Esophagus muscularis mucosa (tissue), 4 donors: ENCODE results near the gene COG2.

ENCODE experiments used
- CTCF ChIP-seq, 3 experiments: fragments of 200-600 bp in 2 of 3; fragments of 450-650 bp in 1 of 3; sonication (generic) in 2 of 3; IDR thresholded peaks; one replicate each; pipeline ENCODE4 v1.5.1; 2017 to 2019; ENCODE audit warnings: antibody characterized with exemption in 3 of 3, mild to moderate bottlenecking in 2 of 3, moderate library complexity in 1 of 3
- EP300 ChIP-seq: sonication (generic); formaldehyde crosslinking; IDR thresholded peaks from one replicate; pipeline ENCODE4 v1.6.1; 2017; ENCODE audit warnings: antibody characterized with exemption
- POLR2A ChIP-seq: fragments of 450-650 bp; IDR thresholded peaks from one replicate; pipeline ENCODE4 v1.6.1; 2017; ENCODE audit warnings: antibody characterized with exemption, moderate library complexity, mild to moderate bottlenecking, low read depth
- POLR2AphosphoS5 ChIP-seq, 2 donors: sonication (generic); formaldehyde crosslinking; IDR thresholded peaks; one replicate each; pipeline ENCODE4 v1.6.1; 2017; ENCODE audit warnings: antibody characterized with exemption in 2 of 2

- no peak for TF ChIP-seq CTCF (IDR thresholded peaks at IDR 0.05)
- TF ChIP-seq POLR2A = no peak
- TF ChIP-seq POLR2AphosphoS5 (IDR thresholded peaks at IDR 0.05) = no peak
- TF ChIP-seq EP300 = no peak
Observed at GRCh38 chr1:230684146-230684545, 41.9 kb downstream of the COG2 start.
